ENCODE measurements around the gene SLK.

DNA sequence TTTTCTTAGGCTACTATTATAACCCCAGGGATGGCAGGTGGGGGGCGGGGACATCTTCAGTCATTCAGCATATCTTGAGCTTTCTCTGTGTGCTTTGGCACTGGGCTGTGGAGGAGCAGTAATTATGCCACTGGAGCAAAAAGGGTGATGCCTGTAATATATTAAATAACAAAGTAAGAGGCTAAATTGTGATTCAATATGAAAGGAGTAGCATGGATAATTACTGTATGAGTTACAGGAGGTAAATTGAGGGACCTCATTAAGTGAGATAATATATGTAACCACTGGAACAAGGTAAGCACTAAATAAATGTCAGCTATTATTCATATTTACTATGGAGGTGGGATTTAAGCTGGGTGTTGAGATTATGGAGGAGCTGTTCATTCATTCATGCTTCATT lies 45.7 kb upstream of the SLK start:
- TF ChIP-seq POLR2A (IDR thresholded peaks at IDR 0.05; ENCODE audit: low read depth, low read length) (no peak), POLR2AphosphoS5 (IDR thresholded peaks at IDR 0.05; ENCODE audit: low read depth, low read length) (no peak)
